Glomerular endothelial cell (primary cell): ENCODE results near the gene DMAC2. TPM values are rescaled to one million over a fixed set of nuclear protein-coding genes. Genes with fewer than 3 reads are reported as not detected.
"Not testable (repeated sequence)": the region's sequence is repeated elsewhere in the genome, so short reads cannot be mapped to it uniquely, and the experiment has no call there.

Experiments
- DNase-seq: peaks from one replicate; pipeline ENCODE4 v3.0.0-alpha.2; 2011; ENCODE audit warnings: low read depth, low spot score; ENCODE audit errors: extremely low read depth
- total RNA-seq: library from RNA; depleted of rRNA; stranded (reverse); fragments of >200 nt; gene quantifications from 2 replicates; pipeline ENCODE4 v1.2.3, GENCODE V29; 2015

The DMAC2 gene
- total RNA-seq, 1 donor from 2014 or later = 45.2 TPM

- DNase-seq = no peak
Observed at GRCh38 chr19:41403181-41403970, 36.3 kb downstream of the DMAC2 start.

- DNase-seq = no peak
Observed at GRCh38 chr19:41402010-41402409, 37.7 kb downstream of the DMAC2 start.

DNA sequence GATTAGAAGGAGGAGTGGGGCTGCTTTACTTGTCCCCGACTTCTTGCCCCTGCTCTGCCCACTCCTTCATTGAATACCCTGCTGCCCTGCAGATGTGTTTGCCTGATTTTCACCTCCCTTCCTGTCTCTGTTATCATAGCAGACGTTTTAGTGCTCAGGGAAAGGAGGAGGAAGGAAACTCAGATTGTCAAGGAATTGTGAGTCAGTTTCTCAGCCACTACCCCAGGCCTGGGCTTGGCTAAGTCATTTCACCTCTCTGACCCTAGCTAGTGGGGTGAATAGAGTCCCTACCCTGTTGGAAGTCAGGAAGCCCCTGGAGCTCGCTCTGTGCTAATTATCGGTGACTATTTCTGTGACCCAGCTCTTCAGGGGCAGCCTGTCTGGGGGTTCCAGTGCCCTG is 38.2 kb downstream of the DMAC2 start:
- DNase-seq = peak; percentile 60

- DNase-seq = no peak
Observed at GRCh38 chr19:41399525-41399924, 40.2 kb downstream of the DMAC2 start.

DNA sequence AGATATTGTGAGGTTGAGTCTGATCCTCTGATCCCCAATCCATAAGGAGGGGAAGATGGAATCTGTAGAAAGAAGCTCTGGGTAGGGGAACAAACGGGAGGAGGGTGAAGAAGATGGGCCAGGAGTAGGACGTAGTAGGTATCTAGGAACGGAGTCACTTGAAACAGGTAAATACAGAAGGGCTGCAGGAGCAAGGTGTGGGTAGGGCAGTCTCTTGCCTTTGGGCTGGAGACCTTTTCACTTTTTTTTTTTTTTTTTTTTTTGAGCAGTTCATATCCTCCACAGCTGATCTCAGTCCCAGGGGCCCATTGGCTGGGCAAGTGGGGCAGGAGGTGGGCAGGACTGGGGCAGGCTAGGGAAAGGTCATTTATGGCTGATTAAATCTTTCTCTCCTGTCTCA is 40.6 kb downstream of the DMAC2 start:
- DNase-seq = no peak

GRCh38 chr19:41398598-41398997 is 41.1 kb downstream of the DMAC2 start:
- DNase-seq = no peak

DNA sequence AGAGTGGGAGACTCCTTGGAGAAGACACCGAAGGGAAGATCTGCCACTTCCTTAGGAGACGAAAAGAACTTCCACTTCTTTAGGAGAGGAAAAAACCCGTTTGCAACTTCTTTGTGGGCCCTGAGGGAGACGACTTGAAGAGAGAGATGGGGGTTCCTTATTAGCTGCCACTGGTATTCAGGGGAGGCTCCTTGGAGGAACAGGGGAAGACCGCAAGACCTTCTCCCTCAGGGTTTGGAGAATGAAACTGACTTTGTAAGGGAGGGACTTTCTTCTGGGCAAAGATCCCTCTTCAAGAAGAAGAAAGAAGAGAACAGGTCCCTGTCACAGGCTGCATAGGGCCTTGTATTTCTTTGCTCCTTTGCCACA is 41.7 kb downstream of the DMAC2 start:
- no peak for DNase-seq

- peak; percentile 100 for DNase-seq
Observed at GRCh38 chr19:41397086-41398049, 42.3 kb downstream of the DMAC2 start, which contains the start of the genes BCKDHA and EXOSC5. Gene BCKDHA, plus strand, starts transcription at chr19:41397818. Its CDS starts 10 bp downstream, at chr19:41397828. Gene EXOSC5, minus strand, starts transcription at chr19:41397359. Its CDS starts 31 bp downstream, at chr19:41397328.

- no peak for DNase-seq
Observed at GRCh38 chr19:41395355-41395754, 44.4 kb downstream of the DMAC2 start.

DNA sequence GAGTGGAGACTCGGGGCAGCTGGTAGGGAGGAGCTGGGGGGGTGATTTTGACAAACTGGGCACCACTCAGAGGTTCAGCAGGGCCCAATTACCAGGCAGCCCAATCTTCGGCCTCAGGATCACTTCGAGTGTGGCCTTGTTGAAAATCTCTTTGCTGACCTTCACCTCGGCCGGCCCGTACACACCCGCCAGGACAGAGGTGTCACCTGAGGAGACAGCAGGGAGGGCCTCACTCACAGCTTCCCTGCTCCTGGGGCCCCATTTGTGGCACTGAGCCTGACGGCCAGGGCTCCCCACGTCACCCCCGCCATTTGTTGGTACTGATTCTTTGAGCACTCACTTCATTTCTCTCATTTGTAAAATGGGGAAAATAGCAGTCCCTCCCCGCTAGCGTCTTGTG is 46.9 kb downstream of the DMAC2 start:
- no peak for DNase-seq

DNA sequence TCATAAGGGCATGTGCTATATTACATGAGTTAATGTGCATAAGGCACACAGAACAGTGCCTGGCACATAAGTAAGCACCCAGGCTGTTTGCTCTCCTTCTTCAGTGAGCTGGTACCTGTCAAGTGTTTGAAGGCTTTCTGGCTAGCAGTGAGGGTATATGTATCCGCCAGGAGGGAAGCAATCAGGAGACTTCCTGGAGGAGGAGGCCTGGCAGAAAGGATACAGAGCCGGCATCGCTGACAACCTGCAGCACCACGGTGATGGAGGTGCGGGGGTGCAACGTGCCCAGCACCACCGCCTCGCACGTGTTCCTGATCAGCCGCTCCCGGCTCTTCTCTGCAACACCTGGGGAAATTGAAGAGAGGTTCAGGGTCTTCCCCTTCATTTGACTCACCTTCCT is 48.1 kb downstream of the DMAC2 start:
- no peak for DNase-seq

- DNase-seq = no peak
Observed at GRCh38 chr19:41386442-41386841, 53.3 kb downstream of the DMAC2 start.

GRCh38 chr19:41384351-41384750 is 55.4 kb downstream of the DMAC2 start:
- no peak for DNase-seq

- not testable (repeated sequence) for DNase-seq
Observed at GRCh38 chr19:41381536-41381935, 58.2 kb downstream of the DMAC2 start.

Other genes starting within 250 kb of the DMAC2 start
- 0.88 and 9.1 TPM in 2 replicates for gene CYP2S1, start 246.7 kb downstream of the DMAC2 start, total RNA-seq
- gene AXL, start 220.7 kb downstream of the DMAC2 start, total RNA-seq = 64.5 and 89.8 TPM in 2 replicates
- gene HNRNPUL1, start 175.5 kb downstream of the DMAC2 start, total RNA-seq = 135 and 217 TPM in 2 replicates
- gene CCDC97, start 129.7 kb downstream of the DMAC2 start, total RNA-seq = 10.9 and 16.3 TPM in 2 replicates
- 59.4 and 176 TPM in 2 replicates for gene TGFB1, start 86.0 kb downstream of the DMAC2 start, total RNA-seq
- gene B9D2, start 75.8 kb downstream of the DMAC2 start, total RNA-seq = 7.6 and 8.2 TPM in 2 replicates
- 9.4 and 10.1 TPM in 2 replicates for gene TMEM91, start 63.4 kb downstream of the DMAC2 start, total RNA-seq
- gene EXOSC5, start 42.6 kb downstream of the DMAC2 start, total RNA-seq = 16.7 and 17.0 TPM in 2 replicates
- gene BCKDHA, start 42.1 kb downstream of the DMAC2 start, total RNA-seq = 27.0 and 33.6 TPM in 2 replicates
- gene B3GNT8, start 12.5 kb downstream of the DMAC2 start, total RNA-seq = 0.19 and 5.5 TPM in 2 replicates
- not detected in 2 replicates for gene ERICH4, start 3.2 kb upstream of the DMAC2 start, total RNA-seq
- 8.8 and 9.7 TPM in 2 replicates for gene CEACAM21, start 136.3 kb upstream of the DMAC2 start, total RNA-seq
- gene CEACAM4, start 187.2 kb upstream of the DMAC2 start, total RNA-seq = not detected in 2 replicates
- gene CEACAM7, start 248.4 kb upstream of the DMAC2 start, total RNA-seq = not detected in 2 replicates